ENCODE measurements around the gene PTPN4. TPM values are rescaled to one million over a fixed set of nuclear protein-coding genes. Genes with fewer than 3 reads are reported as not detected.

The PTPN4 gene
- total and polyA plus RNA-seq, 2 experiments from 2014 or later = 19.8 to 24.3 TPM

GRCh38 chr2:119934319-119934718 is 174.6 kb downstream of the PTPN4 start:
- H3K4me2 ChIP-seq (ENCODE audit: unreplicated experiment) = no peak overlapping the region
- H3K4me3 ChIP-seq = no peak overlapping the region
- no peaks in the 10 kb centered on the region for H3K9me2 ChIP-seq (ENCODE audit: insufficient read depth)
- no peak overlapping the region for H3K9ac ChIP-seq
- H3K36me3 ChIP-seq (ENCODE audit: low read depth) = 0 out of 2 replicates have a peak, but pooled peaks cover 4% of the 10 kb centered on the region
- H3K4me1 ChIP-seq (ENCODE audit: insufficient read depth) = no peaks in the 10 kb centered on the region
- no peaks in the 10 kb centered on the region for H3F3A ChIP-seq (ENCODE audit: insufficient read depth)
- in situ Hi-C loops (cut with MboI) = no loop called here
- no peaks in the 10 kb centered on the region for H3K9me3 ChIP-seq (ENCODE audit: low read depth)
- no peaks in the 10 kb centered on the region for H4K20me1 ChIP-seq (ENCODE audit: insufficient read depth)
- TF ChIP-seq EZH2phosphoT487 (IDR thresholded peaks at IDR 0.05; ENCODE audit: insufficient read depth, low read depth) = no peak
- TF ChIP-seq EZH2 (IDR thresholded peaks at IDR 0.05; ENCODE audit: insufficient read depth, poor library complexity, severe bottlenecking) = no peak
- no peak for DNase-seq
- no peak overlapping the region for H3K27ac ChIP-seq
- H3K79me2 ChIP-seq (ENCODE audit: insufficient read depth) = no peaks in the 10 kb centered on the region
- no peak overlapping the region for H2AFZ ChIP-seq
- no peaks in the 10 kb centered on the region for H3K27me3 ChIP-seq (replicated peaks; ENCODE audit: insufficient read depth)

- Histone ChIP-seq H3K4me1 (ENCODE audit: insufficient read depth) (no peaks in the 10 kb centered on the region), H3K36me3 (ENCODE audit: low read depth) (peaks cover 4% of the 10 kb centered on the region; the same call in 1 of the 2 replicates), H4K20me1 (ENCODE audit: insufficient read depth) (no peaks in the 10 kb centered on the region), H3K27me3 (replicated peaks; ENCODE audit: insufficient read depth) (no peaks in the 10 kb centered on the region), H3K9me3 (ENCODE audit: low read depth) (no peaks in the 10 kb centered on the region), H3K9ac (no peak overlapping the region), H3K9me2 (ENCODE audit: insufficient read depth) (no peaks in the 10 kb centered on the region), H2AFZ (no peak overlapping the region), H3K79me2 (ENCODE audit: insufficient read depth) (no peaks in the 10 kb centered on the region), H3K4me3 (no peak overlapping the region), H3K27ac (no peak overlapping the region), H3K4me2 (ENCODE audit: unreplicated experiment) (no peak overlapping the region), H3F3A (ENCODE audit: insufficient read depth) (no peaks in the 10 kb centered on the region)
- in situ Hi-C loops (cut with MboI) = no loop called here
- 77 to 79% methylated on average over 2 of the region's 2 CpGs for WGBS, 2 experiments (ENCODE audit: low coverage in 1 of 2, low lambda C conversion rate in 2 of 2, missing lambda C conversion rate in 2 of 2)
- no peak for TF ChIP-seq EZH2 (IDR thresholded peaks at IDR 0.05; ENCODE audit: insufficient read depth, poor library complexity, severe bottlenecking)
- no peak for TF ChIP-seq EZH2phosphoT487 (IDR thresholded peaks at IDR 0.05; ENCODE audit: insufficient read depth, low read depth)
- DNase-seq = no peak
Observed at GRCh38 chr2:119937680-119938079, 178.0 kb downstream of the PTPN4 start.

GRCh38 chr2:119939915-119940314 is 180.2 kb downstream of the PTPN4 start:
- TF ChIP-seq EZH2 (IDR thresholded peaks at IDR 0.05; ENCODE audit: insufficient read depth, poor library complexity, severe bottlenecking) (no peak), EZH2phosphoT487 (IDR thresholded peaks at IDR 0.05; ENCODE audit: insufficient read depth, low read depth) (no peak)
- WGBS, 2 experiments (ENCODE audit: low coverage in 1 of 2, low lambda C conversion rate in 2 of 2, missing lambda C conversion rate in 2 of 2) = 73 to 75% methylated on average over 3 of the region's 3 CpGs

GRCh38 chr2:119940856-119941255 is 181.1 kb downstream of the PTPN4 start:
- in situ Hi-C loops (cut with MboI) = no loop called here
- no peak for DNase-seq

More at GRCh38 chr2:119939915-119940314, 180.2 kb downstream of the PTPN4 start:
- Histone ChIP-seq H3F3A (ENCODE audit: insufficient read depth) (no peaks in the 10 kb centered on the region), H4K20me1 (ENCODE audit: insufficient read depth) (no peaks in the 10 kb centered on the region), H3K27me3 (replicated peaks; ENCODE audit: insufficient read depth) (no peaks in the 10 kb centered on the region), H2AFZ (no peak overlapping the region), H3K9me3 (ENCODE audit: low read depth) (no peaks in the 10 kb centered on the region), H3K9me2 (ENCODE audit: insufficient read depth) (no peaks in the 10 kb centered on the region), H3K4me3 (no peak overlapping the region), H3K4me2 (ENCODE audit: unreplicated experiment) (no peak overlapping the region), H3K4me1 (ENCODE audit: insufficient read depth) (no peaks in the 10 kb centered on the region), H3K9ac (no peak overlapping the region), H3K36me3 (ENCODE audit: low read depth) (peaks cover 4% of the 10 kb centered on the region; the same call in 1 of the 2 replicates), H3K79me2 (ENCODE audit: insufficient read depth) (no peaks in the 10 kb centered on the region), H3K27ac (no peak overlapping the region)
- no peak for DNase-seq
- in situ Hi-C loops (cut with MboI) = no loop called here

GRCh38 chr2:119941388-119941787 is 181.7 kb downstream of the PTPN4 start:
- no peak overlapping the region for H2AFZ ChIP-seq
- DNase-seq = no peak
- no peaks in the 10 kb centered on the region for H3K27me3 ChIP-seq (replicated peaks; ENCODE audit: insufficient read depth)
- no peak overlapping the region for H3K27ac ChIP-seq
- peaks cover 10% of the 10 kb centered on the region; the same call in 1 of the 2 replicates for H3K36me3 ChIP-seq (ENCODE audit: low read depth)
- no peaks in the 10 kb centered on the region for H3K9me2 ChIP-seq (ENCODE audit: insufficient read depth)
- H3K9ac ChIP-seq = no peak overlapping the region
- H3K79me2 ChIP-seq (ENCODE audit: insufficient read depth) = no peaks in the 10 kb centered on the region
- WGBS, 2 experiments (ENCODE audit: low coverage in 1 of 2, low lambda C conversion rate in 2 of 2, missing lambda C conversion rate in 2 of 2) = 87 to 96% methylated on average over 1 of the region's 1 CpG
- H3F3A ChIP-seq (ENCODE audit: insufficient read depth) = no peaks in the 10 kb centered on the region
- H3K4me3 ChIP-seq = no peak overlapping the region
- no peaks in the 10 kb centered on the region for H3K9me3 ChIP-seq (ENCODE audit: low read depth)
- TF ChIP-seq EZH2 (IDR thresholded peaks at IDR 0.05; ENCODE audit: insufficient read depth, poor library complexity, severe bottlenecking) (no peak), EZH2phosphoT487 (IDR thresholded peaks at IDR 0.05; ENCODE audit: insufficient read depth, low read depth) (no peak)
- H3K4me1 ChIP-seq (ENCODE audit: insufficient read depth) = no peaks in the 10 kb centered on the region
- H4K20me1 ChIP-seq (ENCODE audit: insufficient read depth) = no peaks in the 10 kb centered on the region
- in situ Hi-C loops (cut with MboI) = no loop called here
- H3K4me2 ChIP-seq (ENCODE audit: unreplicated experiment) = no peak overlapping the region

More at GRCh38 chr2:119940856-119941255, 181.1 kb downstream of the PTPN4 start:
- Histone ChIP-seq H3K4me3 (no peak overlapping the region), H3K9ac (no peak overlapping the region), H3K27ac (no peak overlapping the region), H3K9me3 (ENCODE audit: low read depth) (no peaks in the 10 kb centered on the region), H3K4me2 (ENCODE audit: unreplicated experiment) (no peak overlapping the region), H3K79me2 (ENCODE audit: insufficient read depth) (no peaks in the 10 kb centered on the region), H3K4me1 (ENCODE audit: insufficient read depth) (no peaks in the 10 kb centered on the region), H3F3A (ENCODE audit: insufficient read depth) (no peaks in the 10 kb centered on the region), H4K20me1 (ENCODE audit: insufficient read depth) (no peaks in the 10 kb centered on the region), H2AFZ (no peak overlapping the region), H3K36me3 (ENCODE audit: low read depth) (peaks cover 5% of the 10 kb centered on the region; the same call in 1 of the 2 replicates), H3K9me2 (ENCODE audit: insufficient read depth) (no peaks in the 10 kb centered on the region), H3K27me3 (replicated peaks; ENCODE audit: insufficient read depth) (no peaks in the 10 kb centered on the region)
- TF ChIP-seq EZH2 (IDR thresholded peaks at IDR 0.05; ENCODE audit: insufficient read depth, poor library complexity, severe bottlenecking) (no peak), EZH2phosphoT487 (IDR thresholded peaks at IDR 0.05; ENCODE audit: insufficient read depth, low read depth) (no peak)
